Bronchial epithelial cell (primary cell): Measurements from ENCODE around the gene CCDC186. TPM values are rescaled to one million over a fixed set of nuclear protein-coding genes. Genes with fewer than 3 reads are reported as not detected.

Source experiments
- DNase-seq: peaks from one replicate; pipeline ENCODE4 v3.0.0-alpha.2; 2010; ENCODE audit warnings: low read depth
- FAIRE-seq: peaks from 2 replicates; lab custom pipeline; 2011; peaks lifted over from hg19 to GRCh38; lab: Jason Lieb, UNC
- H3K27me3 ChIP-seq: 2 replicates; pipeline ENCODE4 v1.5.1; 2011; ENCODE audit warnings: low read length; ENCODE audit not compliant: control insufficient read depth, insufficient read depth
- H3K36me3 ChIP-seq: 2 replicates; pipeline ENCODE4 v1.5.1; 2011; ENCODE audit warnings: low read length; ENCODE audit not compliant: control insufficient read depth, insufficient read depth
- H3K4me3 ChIP-seq: 2 replicates; pipeline ENCODE4 v1.5.1; 2011; ENCODE audit warnings: mild to moderate bottlenecking, low read depth, low read length, control low read depth
- CTCF ChIP-seq: IDR thresholded peaks from 2 replicates; pipeline ENCODE4 v1.5.1; 2011; ENCODE audit warnings: mild to moderate bottlenecking, moderate library complexity, low read length, control low read depth, inconsistent platforms; ENCODE audit not compliant: insufficient read depth, severe bottlenecking
- total RNA-seq: library from RNA; depleted of rRNA; stranded (reverse); fragments of >200 nt; gene quantifications from 2 replicates; pipeline ENCODE4 v1.2.1, GENCODE V29; 2014

The CCDC186 gene
- total RNA-seq, 1 donor from 2014 or later, result 21.6 TPM

- H3K4me3 ChIP-seq, result no peak overlapping the region
- H3K36me3 ChIP-seq, result no peaks in the 10 kb centered on the region
- no peaks in the 10 kb centered on the region for H3K27me3 ChIP-seq
- FAIRE-seq, result no peak
- TF ChIP-seq CTCF, result no peak
- DNase-seq, result no peak
These were observed 98.9 kb downstream of the CCDC186 start for GRCh38 chr10:114075093-114075492.

DNA sequence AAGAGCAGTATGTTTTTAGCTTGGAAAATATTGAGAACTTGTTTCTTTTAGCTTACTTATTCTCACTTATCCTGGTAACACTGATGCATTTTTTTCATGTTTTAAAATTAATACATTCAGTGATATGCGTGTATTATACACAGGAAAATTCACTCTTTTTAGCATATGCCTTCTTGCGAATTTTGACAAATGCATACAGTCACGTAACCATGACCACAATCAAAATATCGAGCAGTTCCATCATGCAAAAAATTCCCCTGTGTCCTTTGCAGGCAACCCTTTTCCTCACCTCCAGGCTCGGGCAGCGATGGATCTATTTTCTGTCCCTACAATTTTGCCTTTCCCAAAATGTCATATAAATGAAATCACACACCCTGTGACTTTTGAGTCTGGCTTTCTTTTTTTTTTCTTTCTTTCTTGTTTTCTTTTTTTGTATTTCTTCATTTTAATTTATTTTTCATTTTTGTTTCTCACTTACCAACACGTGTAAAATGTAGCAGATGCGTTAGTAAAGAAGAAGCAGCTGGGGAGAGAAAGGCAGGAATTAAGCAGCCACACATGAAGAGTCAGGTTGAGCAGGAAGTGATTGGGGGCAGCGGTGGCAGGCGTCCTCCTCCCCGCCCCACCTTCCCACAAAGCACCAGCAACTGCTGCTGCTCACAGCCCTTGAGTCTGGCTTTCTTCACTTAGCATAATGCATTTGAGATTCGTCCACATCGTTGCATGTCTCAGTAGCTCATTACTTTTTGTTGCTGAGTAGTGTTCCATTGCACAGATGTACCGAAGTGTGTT is 100.4 kb downstream of the CCDC186 start:
- no peak for TF ChIP-seq CTCF
- no peaks in the 10 kb centered on the region for H3K27me3 ChIP-seq
- no peak for FAIRE-seq

DNA sequence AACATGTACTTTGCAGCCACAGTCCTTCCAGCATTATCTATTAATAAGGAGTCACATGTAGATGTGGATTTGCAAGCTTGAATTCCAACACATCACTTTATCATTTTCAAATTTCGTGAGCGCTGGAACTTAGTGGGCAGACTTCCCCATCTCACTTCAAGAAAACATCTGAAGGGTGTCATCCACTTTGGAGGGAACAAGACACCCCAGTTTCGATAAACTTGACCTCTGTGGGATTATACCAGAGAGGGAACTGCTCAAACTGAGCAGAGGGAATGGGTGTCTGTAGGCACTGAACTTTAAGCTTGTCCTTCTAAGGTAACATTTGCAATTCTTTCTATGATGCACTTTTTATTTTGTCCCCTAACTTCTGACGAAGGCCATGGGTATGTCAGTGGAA is 102.8 kb downstream of the CCDC186 start:
- no peak overlapping the region for H3K4me3 ChIP-seq
- H3K36me3 ChIP-seq, result no peaks in the 10 kb centered on the region
- TF ChIP-seq CTCF, result no peak
- no peaks in the 10 kb centered on the region for H3K27me3 ChIP-seq
- no peak for DNase-seq
- FAIRE-seq, result no peak

More for the DNA sequence above, 100.4 kb downstream of the CCDC186 start:
- DNase-seq, result no peak
- H3K36me3 ChIP-seq, result no peaks in the 10 kb centered on the region
- no peak overlapping the region for H3K4me3 ChIP-seq

Other genes with a start within 250 kb of the CCDC186 start
- 1.8 and 2.2 TPM in 2 replicates for gene ADRB1, start 130.3 kb downstream of the CCDC186 start, total RNA-seq
- gene TDRD1, start 5.2 kb upstream of the CCDC186 start, total RNA-seq, result 1.8 and 2.1 TPM in 2 replicates
- 1.8 and 3.9 TPM in 2 replicates for gene VWA2, start 65.1 kb upstream of the CCDC186 start, total RNA-seq
- 6.8 and 10.8 TPM in 2 replicates for gene AFAP1L2, start 230.3 kb upstream of the CCDC186 start, total RNA-seq